ENCODE measurements around the gene AEN.

AEN gene

DNA sequence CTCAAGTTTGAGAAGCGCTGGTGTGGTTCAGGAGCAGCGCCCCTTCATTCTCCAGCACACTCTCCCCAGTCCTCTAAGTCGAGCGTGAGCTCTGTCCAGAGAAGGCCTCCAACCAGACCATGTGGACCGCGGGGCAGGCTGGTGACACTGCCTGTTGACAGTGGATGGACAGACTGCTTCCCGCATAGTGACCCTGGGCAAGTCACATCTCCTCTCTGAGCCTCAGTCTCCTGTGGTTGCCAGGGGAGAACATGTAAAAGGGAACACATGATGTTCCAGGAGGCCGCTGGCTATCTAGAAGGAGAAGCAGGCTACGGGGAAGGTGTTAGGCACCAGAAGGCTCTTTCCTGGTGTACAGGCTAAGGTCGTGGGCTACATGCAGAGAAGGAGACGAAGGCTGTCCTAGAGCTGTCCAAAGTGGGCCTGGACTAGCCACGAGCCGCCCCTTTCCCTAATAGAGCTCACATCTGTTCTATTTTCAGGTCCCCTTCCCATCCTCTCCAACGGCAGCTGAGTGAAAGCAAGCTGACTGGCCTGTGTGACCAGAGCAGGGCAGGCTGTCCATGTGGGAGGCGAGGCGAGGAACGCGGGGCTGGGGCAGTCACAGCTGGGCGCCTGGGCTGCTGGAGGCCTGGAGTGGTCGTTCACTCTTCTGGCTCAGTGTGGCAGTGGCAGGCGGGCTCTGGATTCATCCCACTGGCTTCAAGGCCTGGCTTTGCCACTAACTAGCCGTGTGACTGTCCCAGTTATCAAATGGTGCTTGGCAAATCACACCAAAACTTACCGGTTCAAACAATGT is 28.8 kb downstream of the AEN start:
- TF ChIP-seq, protein P1, sequence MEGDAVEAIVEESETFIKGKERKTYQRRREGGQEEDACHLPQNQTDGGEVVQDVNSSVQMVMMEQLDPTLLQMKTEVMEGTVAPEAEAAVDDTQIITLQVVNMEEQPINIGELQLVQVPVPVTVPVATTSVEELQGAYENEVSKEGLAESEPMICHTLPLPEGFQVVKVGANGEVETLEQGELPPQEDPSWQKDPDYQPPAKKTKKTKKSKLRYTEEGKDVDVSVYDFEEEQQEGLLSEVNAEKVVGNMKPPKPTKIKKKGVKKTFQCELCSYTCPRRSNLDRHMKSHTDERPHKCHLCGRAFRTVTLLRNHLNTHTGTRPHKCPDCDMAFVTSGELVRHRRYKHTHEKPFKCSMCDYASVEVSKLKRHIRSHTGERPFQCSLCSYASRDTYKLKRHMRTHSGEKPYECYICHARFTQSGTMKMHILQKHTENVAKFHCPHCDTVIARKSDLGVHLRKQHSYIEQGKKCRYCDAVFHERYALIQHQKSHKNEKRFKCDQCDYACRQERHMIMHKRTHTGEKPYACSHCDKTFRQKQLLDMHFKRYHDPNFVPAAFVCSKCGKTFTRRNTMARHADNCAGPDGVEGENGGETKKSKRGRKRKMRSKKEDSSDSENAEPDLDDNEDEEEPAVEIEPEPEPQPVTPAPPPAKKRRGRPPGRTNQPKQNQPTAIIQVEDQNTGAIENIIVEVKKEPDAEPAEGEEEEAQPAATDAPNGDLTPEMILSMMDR (conservative IDR thresholded peaks at IDR 0.05; ENCODE audit: low read depth, low read length), result no peak
- DNase-seq (ENCODE audit: low read depth), result no peak
- no peak overlapping the region for H3K4me3 ChIP-seq (ENCODE audit: low read depth, low read length)

DNA sequence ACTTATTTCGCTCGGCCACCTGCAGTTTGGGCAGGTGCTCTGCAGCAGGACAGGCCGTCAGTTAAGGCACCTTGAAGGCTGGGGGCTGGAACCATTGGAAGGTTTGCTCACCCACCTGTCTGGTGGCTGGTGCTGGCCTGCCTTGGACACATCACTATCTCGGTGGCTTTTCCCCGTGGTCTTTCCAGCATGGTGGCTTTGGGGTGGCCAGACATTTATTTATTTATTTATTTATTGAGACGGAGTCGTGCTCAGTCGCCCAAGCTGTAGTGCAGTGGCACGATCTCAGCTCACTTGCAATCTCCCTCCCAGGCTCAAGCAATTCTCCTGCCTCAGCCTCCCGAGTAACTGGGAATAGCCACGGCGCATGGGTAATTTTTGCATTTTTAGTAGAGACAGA is 29.4 kb downstream of the AEN start:
- H3K4me3 ChIP-seq (ENCODE audit: low read depth, low read length), result no peak overlapping the region
- no peak for DNase-seq (ENCODE audit: low read depth)
- TF ChIP-seq, protein P1 (conservative IDR thresholded peaks at IDR 0.05; ENCODE audit: low read depth, low read length), result no peak

DNA sequence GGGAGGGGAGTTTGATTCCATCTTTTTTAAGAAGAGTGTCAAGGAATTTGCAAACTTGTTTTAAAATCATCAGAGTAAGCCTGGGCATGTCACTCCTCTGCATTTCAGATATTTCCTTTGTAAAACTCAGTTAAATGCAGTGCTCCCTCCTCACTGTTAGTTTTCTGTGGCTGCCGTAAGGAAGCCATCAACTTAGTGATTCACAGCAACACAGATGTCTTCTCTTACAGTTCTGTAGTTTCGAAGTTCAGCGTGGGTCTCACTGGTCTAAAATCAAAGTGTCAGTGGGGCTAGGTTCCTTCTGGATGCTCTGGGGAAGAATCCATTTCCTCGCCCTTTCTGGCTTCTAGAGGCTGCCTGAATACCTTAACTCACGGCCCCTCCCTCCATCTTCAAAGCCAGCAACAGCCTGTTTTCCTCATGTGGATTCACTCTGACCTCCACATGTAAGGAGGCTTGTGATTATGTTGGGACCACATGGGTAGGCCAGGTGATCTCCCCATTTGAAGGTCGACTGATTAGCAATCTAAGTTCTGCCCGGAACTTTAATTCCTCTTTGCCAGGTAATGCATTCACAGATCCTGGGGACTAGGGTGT is 30.1 kb downstream of the AEN start:
- no peak overlapping the region for H3K4me3 ChIP-seq (ENCODE audit: low read depth, low read length)
- no peak for DNase-seq (ENCODE audit: low read depth)
- TF ChIP-seq, protein P1 (conservative IDR thresholded peaks at IDR 0.05; ENCODE audit: low read depth, low read length), result no peak

DNA sequence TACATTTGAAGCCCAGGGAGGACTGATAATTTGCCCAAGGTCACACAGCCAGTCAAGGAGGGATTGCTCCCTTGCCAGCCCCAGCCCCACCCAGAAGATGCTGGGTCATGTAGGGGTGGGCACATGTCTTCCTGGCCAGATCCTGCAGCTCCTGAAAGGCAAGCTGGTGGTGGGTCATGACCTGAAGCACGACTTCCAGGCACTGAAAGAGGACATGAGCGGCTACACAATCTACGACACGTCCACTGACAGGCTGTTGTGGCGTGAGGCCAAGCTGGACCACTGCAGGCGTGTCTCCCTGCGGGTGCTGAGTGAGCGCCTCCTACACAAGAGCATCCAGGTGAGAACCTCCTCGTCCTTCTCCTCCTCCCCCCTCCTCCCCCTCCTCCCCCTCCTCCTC is 30.8 kb downstream of the AEN start:
- no peak overlapping the region for H3K4me3 ChIP-seq (ENCODE audit: low read depth, low read length)
- no peak for DNase-seq (ENCODE audit: low read depth)
- TF ChIP-seq, protein P1 (conservative IDR thresholded peaks at IDR 0.05; ENCODE audit: low read depth, low read length), result no peak

DNA sequence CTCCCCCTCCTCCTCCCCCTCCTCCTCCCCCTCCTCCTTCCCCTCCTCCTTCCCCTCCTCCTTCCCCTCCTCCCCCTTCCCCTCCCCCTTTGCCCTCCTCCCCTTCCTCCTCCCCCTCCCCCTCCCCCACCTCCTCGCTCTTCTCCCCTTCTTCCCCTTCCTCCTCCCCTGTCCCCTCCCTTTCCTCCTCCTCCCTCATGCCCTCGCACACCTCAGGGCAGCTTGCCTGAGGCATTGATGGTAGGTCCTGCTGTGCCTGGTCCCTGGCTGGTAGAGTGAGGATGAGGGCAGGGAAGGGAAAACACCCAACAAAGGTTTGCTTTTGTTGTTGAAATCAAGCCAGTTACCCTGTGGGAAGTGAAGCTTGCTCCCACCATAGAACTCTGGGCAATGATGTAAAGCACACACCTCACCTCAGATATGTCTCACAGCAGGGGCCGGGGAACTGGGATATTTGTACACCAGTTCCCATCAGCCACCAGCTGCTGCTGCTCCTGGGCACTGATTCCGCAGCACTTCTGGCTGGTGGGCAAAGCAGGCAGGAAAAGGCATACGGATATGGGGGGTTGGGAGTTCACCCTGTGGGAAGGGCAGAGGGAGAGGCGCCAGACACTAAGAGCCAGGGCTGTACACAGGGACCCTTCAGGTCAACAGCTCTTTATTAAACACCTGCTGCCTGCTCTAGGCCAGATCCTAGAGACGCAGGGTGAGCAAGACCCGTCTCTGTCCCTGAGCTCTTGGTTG is 31.5 kb downstream of the AEN start:
- H3K4me3 ChIP-seq (ENCODE audit: low read depth, low read length), result no peak overlapping the region
- TF ChIP-seq, protein P1 (conservative IDR thresholded peaks at IDR 0.05; ENCODE audit: low read depth, low read length), result no peak
- DNase-seq (ENCODE audit: low read depth), result no peak

DNA sequence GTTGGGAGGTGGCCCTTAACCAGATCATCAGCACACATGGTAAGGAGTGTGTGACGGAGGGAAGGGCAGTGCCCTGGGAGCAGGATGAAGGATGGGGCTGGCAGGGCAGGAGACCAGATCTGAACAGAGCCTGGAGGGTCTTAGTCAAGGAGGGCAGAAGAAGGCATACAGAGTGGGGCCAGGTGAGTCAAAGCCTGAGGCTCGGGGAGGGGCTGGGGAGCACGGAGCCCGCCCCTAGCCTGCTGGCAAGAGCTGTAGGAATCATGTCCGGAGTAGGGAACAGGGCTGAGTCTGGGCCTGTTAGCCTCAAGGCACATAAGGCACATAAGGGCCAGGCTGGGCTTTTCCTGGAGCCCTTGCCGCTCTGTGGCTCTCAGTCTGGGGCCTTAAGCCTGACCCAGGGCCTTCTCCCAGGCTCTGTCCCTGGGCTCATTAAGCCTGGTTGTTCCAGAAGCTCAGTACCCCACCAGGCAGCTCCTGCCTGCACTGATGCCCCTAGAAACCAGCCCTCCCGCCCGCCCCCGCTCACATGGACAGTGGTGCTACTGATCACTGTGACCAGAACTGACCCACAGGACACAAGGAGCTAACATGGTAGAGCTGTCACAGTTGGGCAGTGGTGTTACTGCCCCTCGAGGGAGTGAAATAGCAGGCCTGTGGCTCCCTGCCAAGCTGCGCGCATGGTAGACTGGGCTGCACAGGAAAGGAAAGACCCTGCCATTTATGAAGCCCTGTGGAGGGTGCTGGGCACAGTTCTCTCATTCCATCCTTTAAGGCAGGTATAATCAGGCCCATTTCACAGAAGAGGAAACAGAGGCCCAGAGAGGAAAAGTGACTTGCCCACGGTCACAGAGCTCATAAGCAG is 32.3 kb downstream of the AEN start:
- TF ChIP-seq, protein P1 (conservative IDR thresholded peaks at IDR 0.05; ENCODE audit: low read depth, low read length), result no peak
- H3K4me3 ChIP-seq (ENCODE audit: low read depth, low read length), result no peak overlapping the region
- DNase-seq (ENCODE audit: low read depth), result no peak

Measured in choroid plexus epithelial cell (primary cell).